Esophagus muscularis mucosa (tissue), 4 donors: ENCODE results near the gene NMU. TPM values are rescaled to one million over a fixed set of nuclear protein-coding genes. Genes with fewer than 3 reads are reported as not detected.

Source experiments
- DNase-seq: peaks from one replicate; pipeline ENCODE4 v3.0.0-alpha.2; 2017; ENCODE audit errors: extremely low spot score
- H3K27ac ChIP-seq, 4 donors: fragments of 200-600 bp; sonication (generic); replicated peaks in 1 of 4; 1 replicate in 3 of 4; 2 replicates in 1 of 4; pipeline ENCODE4 v1.5.1; 2016 to 2019; ENCODE audit warnings: mild to moderate bottlenecking in 1 of 4
- H3K27me3 ChIP-seq, 4 donors: fragments of 200-600 bp; sonication (generic); one replicate each; pipeline versions ENCODE4 v1.5.1 to v1.6.0; 2016 to 2019
- H3K36me3 ChIP-seq, 4 donors: fragments of 200-600 bp; sonication (generic); one replicate each; pipeline ENCODE4 v1.5.1; 2016 to 2019
- H3K4me1 ChIP-seq, 4 donors: fragments of 200-600 bp; sonication (generic); one replicate each; pipeline ENCODE4 v1.5.1; 2016 to 2019
- H3K4me3 ChIP-seq, 4 donors: fragments of 200-600 bp; sonication (generic); 1 replicate in 2 of 4; 2 replicates in 2 of 4; pipeline ENCODE4 v1.5.1; 2016 to 2019; ENCODE audit warnings: mild to moderate bottlenecking in 4 of 4, moderate library complexity in 1 of 4
- H3K9me3 ChIP-seq, 4 donors: fragments of 200-600 bp; sonication (generic); 1 replicate in 3 of 4; 2 replicates in 1 of 4; pipeline ENCODE4 v1.5.1; 2016 to 2019
- CTCF ChIP-seq, 3 experiments: fragments of 200-600 bp in 2 of 3; fragments of 450-650 bp in 1 of 3; sonication (generic) in 2 of 3; IDR thresholded peaks; one replicate each; pipeline ENCODE4 v1.5.1; 2017 to 2019; ENCODE audit warnings: antibody characterized with exemption in 3 of 3, mild to moderate bottlenecking in 2 of 3, moderate library complexity in 1 of 3
- EP300 ChIP-seq: sonication (generic); formaldehyde crosslinking; IDR thresholded peaks from one replicate; pipeline ENCODE4 v1.6.1; 2017; ENCODE audit warnings: antibody characterized with exemption
- POLR2A ChIP-seq: fragments of 450-650 bp; IDR thresholded peaks from one replicate; pipeline ENCODE4 v1.6.1; 2017; ENCODE audit warnings: antibody characterized with exemption, moderate library complexity, mild to moderate bottlenecking, low read depth
- POLR2AphosphoS5 ChIP-seq, 2 donors: sonication (generic); formaldehyde crosslinking; IDR thresholded peaks; one replicate each; pipeline ENCODE4 v1.6.1; 2017; ENCODE audit warnings: antibody characterized with exemption in 2 of 2
- WGBS: methylation state at CpG from one replicate; pipeline ENCODE4 v1.1.5; 2018; 5-methylcytosine and 5-hydroxymethylcytosine counted together
- intact Hi-C: fragments of 100-400 bp; cut with DNase I; formaldehyde crosslinking; loops from one replicate; pipeline ENCODE4 v1.15.1; 2023
- total RNA-seq, 4 donors: library from RNA; depleted of rRNA; stranded (reverse); fragments of >200 nt; gene quantifications; one replicate each; pipeline versions ENCODE4 v1.1.0 to v1.2.1, GENCODE V29; 2016

Gene NMU
- total RNA-seq, 4 donors from 2014 or later: not detected

GRCh38 chr4:55617587-55618197 is 18.4 kb downstream of the NMU start:
- Histone ChIP-seq H3K9me3 (no peaks in the 10 kb centered on the region), H3K27me3 (no peaks in the 10 kb centered on the region), H3K4me3 (no peak overlapping the region), H3K4me1 (no peaks in the 10 kb centered on the region), H3K36me3 (no peaks in the 10 kb centered on the region), H3K27ac (no peak overlapping the region)
- TF ChIP-seq EP300: no peak
- TF ChIP-seq CTCF (IDR thresholded peaks at IDR 0.05): no peak
- no peak for TF ChIP-seq POLR2AphosphoS5 (IDR thresholded peaks at IDR 0.05)
- TF ChIP-seq POLR2A: no peak
- 82% methylated on average over 1 of the region's 1 CpG for WGBS
- intact Hi-C loops: no loop called here
- no peak for DNase-seq

GRCh38 chr4:55615008-55615407 is 21.1 kb downstream of the NMU start:
- Histone ChIP-seq H3K27me3 (no peaks in the 10 kb centered on the region), H3K4me1 (no peaks in the 10 kb centered on the region), H3K27ac (no peak overlapping the region), H3K36me3 (no peaks in the 10 kb centered on the region), H3K9me3 (no peaks in the 10 kb centered on the region), H3K4me3 (no peak overlapping the region)
- intact Hi-C loops: no loop called here
- TF ChIP-seq POLR2AphosphoS5 (IDR thresholded peaks at IDR 0.05): no peak
- no peak for TF ChIP-seq EP300
- no peak for TF ChIP-seq CTCF (IDR thresholded peaks at IDR 0.05)
- no peak for TF ChIP-seq POLR2A
- WGBS: 82% methylated on average over 3 of the region's 3 CpGs
- DNase-seq: no peak

- 70% methylated on average over 3 of the region's 3 CpGs for WGBS
Observed at GRCh38 chr4:55613621-55614020, 22.5 kb downstream of the NMU start.

GRCh38 chr4:55612341-55612740 is 23.8 kb downstream of the NMU start:
- intact Hi-C loops: no loop called here
- no peaks in the 10 kb centered on the region for H3K4me1 ChIP-seq
- TF ChIP-seq EP300: no peak

More at GRCh38 chr4:55613621-55614020, 22.5 kb downstream of the NMU start:
- Histone ChIP-seq H3K27me3 (no peaks in the 10 kb centered on the region), H3K27ac (no peak overlapping the region), H3K36me3 (no peaks in the 10 kb centered on the region), H3K4me3 (no peak overlapping the region), H3K9me3 (no peaks in the 10 kb centered on the region), H3K4me1 (no peaks in the 10 kb centered on the region)
- DNase-seq: no peak
- TF ChIP-seq POLR2AphosphoS5 (IDR thresholded peaks at IDR 0.05) (no peak), POLR2A (no peak), EP300 (no peak), CTCF (IDR thresholded peaks at IDR 0.05) (no peak)
- intact Hi-C loops: no loop called here

GRCh38 chr4:55611358-55612059 is 24.6 kb downstream of the NMU start:
- 92% methylated on average over 3 of the region's 3 CpGs for WGBS
- Histone ChIP-seq H3K27me3 (no peaks in the 10 kb centered on the region), H3K27ac (no peak overlapping the region), H3K4me3 (no peak overlapping the region), H3K9me3 (no peaks in the 10 kb centered on the region), H3K36me3 (no peaks in the 10 kb centered on the region), H3K4me1 (no peaks in the 10 kb centered on the region)
- DNase-seq: no peak
- intact Hi-C loops: no loop called here
- no peak for TF ChIP-seq CTCF (IDR thresholded peaks at IDR 0.05)

More at GRCh38 chr4:55612341-55612740, 23.8 kb downstream of the NMU start:
- 88% methylated on average over 3 of the region's 3 CpGs for WGBS
- Histone ChIP-seq H3K36me3 (no peaks in the 10 kb centered on the region), H3K27me3 (no peaks in the 10 kb centered on the region), H3K27ac (no peak overlapping the region), H3K9me3 (no peaks in the 10 kb centered on the region), H3K4me3 (no peak overlapping the region)
- DNase-seq: no peak
